ENCODE measurements around the gene OLFML1.

OLFML1 gene

GRCh38 chr11:7484131-7484530 is 1.2 kb upstream of the OLFML1 start:
- no peak for DNase-seq

DNA sequence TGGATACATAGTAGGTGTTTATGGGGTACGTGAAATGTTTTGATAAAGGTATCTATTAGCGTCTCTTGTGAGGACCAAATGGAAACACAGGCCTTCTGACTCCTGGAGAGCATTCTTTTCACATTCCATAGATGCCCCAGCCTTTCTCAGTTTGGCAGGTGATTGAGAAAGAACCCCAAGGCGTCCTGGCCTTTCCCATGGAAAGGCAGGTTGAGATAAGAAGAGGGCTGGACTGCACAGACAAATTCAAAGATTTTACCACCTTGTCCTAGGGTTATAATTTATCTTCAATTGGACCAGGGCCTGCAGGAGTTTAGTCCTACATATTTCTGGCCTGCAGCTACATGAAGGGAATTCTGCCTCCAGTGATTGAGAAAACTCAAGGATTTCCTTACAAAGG is 661 bp upstream of the OLFML1 start:
- no peak for DNase-seq

DNA sequence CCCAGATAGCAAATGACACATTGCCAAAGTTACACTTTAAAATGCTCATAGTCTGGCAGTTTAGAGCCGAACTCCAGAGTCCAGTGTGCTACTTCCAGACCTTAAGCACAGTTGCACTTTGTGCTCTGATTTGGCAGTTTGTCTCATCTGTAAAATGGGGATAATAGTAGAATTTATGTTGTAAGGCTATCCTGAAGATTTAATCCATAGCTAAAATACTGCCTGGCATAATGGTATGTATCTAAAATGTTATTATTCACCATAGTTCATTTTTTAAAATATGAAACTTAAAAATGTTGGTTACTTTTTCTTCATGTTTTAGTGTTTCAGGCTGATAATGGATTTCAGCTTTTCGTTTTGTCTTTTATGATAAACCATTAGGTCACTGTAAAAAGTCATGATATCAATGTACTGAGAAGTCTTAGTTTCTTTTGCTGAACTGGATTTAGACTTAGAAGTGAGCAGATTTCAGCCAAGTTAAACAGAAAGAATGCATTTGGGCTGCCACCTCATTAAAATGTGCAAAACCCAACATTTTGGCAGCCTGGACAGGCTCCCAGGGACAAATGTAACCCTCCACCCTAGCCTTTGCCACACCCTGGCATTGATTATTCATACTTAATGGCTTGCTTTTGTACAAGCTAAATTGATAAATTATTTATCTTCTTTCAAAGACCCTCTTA is 933 bp downstream of the OLFML1 start:
- DNase-seq = no peak

DNA sequence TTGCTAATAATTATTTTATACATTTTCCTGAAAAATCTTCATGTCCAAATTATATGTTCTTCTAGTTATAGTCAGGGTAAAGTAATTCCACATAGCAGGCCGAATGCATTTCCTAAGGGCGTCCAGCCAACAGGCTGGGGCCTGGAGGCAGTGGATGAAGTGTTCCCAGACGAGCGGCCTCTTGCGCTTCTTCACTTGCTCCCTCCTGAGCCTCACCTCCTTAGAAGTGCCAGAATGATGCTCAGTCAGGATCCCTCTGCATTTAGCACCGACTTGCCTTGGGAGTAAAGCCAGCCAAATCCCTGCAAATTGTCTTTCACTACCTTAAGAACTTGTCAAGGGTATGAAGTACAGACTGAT is 1.5 kb downstream of the OLFML1 start:
- DNase-seq = no peak

DNA sequence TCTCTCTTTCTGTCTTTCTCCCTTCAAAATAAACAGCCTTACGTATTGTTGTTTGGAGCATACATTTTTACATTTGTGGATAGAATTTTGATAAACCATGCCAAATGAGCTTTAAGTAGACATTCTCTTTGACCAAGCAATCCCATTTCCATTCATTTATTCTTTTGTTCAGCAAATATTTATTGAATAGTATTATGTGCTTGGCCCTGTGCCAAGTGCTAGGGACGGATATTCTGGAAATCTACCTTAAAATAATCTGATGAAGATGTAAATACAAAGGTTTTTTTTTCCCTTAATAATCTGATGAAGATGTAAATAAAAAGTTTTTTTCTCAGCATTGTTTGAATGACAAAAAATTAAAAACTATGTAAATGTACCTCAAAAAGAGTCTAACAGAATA is 2.1 kb downstream of the OLFML1 start:
- DNase-seq = no peak

GRCh38 chr11:7488681-7489080 is 3.4 kb downstream of the OLFML1 start:
- no peak for DNase-seq

DNA sequence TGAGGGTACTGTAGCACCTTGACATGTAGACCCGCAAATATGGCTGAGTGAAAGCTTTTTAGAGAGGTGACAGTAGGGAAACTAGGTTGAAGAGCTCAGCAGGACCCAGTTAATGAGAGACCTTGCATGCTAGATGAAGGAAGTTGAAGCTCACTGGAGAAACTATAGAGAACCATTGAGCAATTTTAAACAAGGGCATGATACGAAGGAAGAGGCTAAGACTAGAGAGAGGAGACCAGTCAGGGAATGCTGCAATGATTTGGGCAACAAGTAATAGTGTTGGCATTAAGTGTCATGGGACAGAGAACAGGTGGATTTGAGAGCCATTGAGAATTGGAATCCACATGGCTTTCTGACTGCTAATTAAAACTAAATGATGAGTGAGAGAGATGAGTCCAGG is 4.1 kb downstream of the OLFML1 start:
- DNase-seq = no peak

DNA sequence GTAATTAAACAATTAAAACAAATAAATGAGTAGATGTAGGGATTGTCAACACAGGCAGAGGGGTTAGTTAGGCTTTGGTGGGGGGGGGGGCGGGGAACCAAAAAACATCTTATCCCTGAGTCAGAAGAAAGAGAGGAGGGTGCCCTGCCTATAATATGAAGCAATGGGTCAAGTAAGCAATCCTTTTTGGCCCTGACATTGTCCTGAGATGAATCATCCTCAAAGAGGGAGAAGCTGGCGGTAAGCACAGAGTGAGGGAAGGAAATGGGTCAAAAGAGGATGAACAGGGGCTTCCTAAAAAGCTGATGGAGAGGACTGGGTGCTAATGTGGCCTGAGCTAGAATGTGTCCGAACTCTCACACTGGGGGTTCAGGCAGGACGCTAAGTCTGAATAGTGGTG is 4.7 kb downstream of the OLFML1 start:
- no peak for DNase-seq

DNA sequence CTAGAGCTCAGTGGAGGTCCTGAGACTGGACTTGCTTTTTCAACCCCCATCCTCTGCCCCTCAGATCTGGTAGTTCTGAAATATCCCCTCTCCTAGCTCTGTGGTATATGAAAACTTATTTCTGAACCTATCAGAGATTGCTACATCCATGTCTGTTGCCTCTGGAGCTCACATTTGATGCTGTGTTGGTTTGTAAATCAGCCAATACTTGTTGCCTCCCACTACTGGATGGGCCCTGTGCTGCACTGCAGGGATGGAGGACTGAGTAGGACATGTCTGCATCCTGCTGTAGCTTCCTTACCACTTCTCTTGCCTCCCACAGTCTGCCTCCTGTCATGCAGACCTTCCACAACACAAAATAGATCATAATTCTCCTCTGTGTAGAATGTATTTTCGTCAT is 5.2 kb downstream of the OLFML1 start:
- DNase-seq = no peak

- DNase-seq = no peak
Observed at GRCh38 chr11:7492253-7492652, 6.9 kb downstream of the OLFML1 start.

- DNase-seq = no peak
Observed at GRCh38 chr11:7493670-7494069, 8.4 kb downstream of the OLFML1 start.

- no peak for DNase-seq
Observed at GRCh38 chr11:7494086-7494745, 8.9 kb downstream of the OLFML1 start.

DNA sequence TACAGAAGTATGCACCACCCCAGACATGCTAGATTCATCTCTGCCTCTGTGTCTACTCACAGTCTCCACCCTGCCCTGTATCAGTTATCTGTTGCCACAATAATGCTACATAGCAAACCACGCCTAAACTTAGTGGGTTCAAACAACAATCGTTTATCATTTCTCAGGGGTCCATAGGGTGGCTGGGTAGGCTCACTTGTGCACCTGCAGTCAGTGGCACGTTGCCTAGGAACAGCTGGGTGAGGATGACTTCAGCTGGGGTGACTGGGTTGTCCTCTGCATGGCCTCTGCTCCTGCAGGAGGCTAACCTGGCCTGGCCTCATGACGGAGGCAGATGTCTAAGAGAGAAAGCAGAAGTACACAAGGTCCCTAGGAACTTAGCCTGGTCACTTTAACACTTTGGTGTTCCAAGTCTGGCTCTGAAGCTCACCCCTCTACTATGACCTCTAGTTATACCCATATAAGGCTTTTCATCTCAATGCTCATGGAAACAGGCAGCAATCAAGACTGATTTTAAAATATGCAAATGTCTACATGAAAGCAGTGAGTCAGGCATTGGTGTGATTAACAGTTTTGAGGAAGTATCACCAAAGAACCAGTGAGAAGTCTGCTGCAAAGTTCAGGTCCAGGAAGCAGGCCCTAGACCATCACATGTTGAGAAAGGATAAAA is 10.7 kb downstream of the OLFML1 start:
- DNase-seq = no peak

- no peak for DNase-seq
Observed at GRCh38 chr11:7498193-7498592, 12.9 kb downstream of the OLFML1 start.

GRCh38 chr11:7499081-7499480 is 13.8 kb downstream of the OLFML1 start:
- DNase-seq = peak; percentile 32

GRCh38 chr11:7500251-7500650 is 14.9 kb downstream of the OLFML1 start:
- DNase-seq = no peak

DNA sequence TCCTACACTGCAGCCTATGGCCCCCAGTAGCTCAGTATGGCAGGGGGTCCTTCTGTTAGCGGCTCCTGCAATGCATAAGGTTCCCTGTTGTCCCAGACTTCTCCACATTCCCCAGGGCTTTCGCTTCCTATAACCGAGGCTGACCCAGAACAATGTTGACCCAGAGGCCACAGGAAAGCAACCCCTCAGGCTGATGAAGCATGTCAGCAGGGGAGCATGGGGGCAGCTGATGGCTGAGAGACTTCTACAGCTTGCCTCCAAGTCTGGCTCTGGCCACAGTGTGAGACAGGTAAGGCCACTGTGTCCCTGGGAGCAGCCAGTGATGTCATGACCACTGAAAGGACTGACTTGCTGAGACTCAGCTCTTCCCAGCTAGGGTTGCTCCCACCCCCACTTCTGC is 15.9 kb downstream of the OLFML1 start:
- DNase-seq = no peak

GRCh38 chr11:7501894-7502293 is 16.6 kb downstream of the OLFML1 start:
- DNase-seq = no peak

- DNase-seq = no peak
Observed at GRCh38 chr11:7506243-7506642, 20.9 kb downstream of the OLFML1 start.

GRCh38 chr11:7508087-7508486 is 22.8 kb downstream of the OLFML1 start:
- no peak for DNase-seq

DNA sequence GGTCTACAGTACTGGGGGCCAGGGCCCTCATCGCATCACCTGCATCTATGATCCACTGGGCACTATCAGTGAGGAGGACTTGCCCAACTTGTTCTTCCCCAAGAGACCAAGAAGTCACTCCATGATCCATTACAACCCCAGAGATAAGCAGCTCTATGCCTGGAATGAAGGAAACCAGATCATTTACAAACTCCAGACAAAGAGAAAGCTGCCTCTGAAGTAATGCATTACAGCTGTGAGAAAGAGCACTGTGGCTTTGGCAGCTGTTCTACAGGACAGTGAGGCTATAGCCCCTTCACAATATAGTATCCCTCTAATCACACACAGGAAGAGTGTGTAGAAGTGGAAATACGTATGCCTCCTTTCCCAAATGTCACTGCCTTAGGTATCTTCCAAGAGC is 24.7 kb downstream of the OLFML1 start:
- no peak for DNase-seq

DNA sequence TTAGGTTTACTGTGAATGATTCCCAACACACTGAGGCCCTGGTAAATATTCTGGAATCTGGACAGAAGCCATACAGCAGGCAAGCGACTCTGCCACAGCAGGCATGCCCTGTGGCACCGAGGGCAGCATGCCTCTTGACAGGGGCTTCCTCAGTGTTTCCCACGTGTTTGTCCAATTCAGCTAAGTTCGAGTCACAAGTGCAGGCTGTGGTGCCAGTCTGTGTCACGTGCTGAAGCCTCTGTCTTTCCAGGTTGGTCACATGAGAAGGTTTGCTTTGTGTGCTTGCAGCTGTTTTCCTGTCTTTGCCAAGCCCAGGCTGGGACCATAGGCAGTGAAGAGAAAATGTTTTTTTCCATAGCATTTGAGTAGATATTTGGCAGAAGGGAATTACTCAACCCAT is 26.1 kb downstream of the OLFML1 start:
- DNase-seq = no peak

GRCh38 chr11:7512525-7513233 is 27.4 kb downstream of the OLFML1 start:
- no peak for DNase-seq

Data from NCI-H1048 (cell line).